Right atrium auricular region (tissue), 2 donors: ENCODE measurements around the gene DOK4. TPM values are rescaled to one million over a fixed set of nuclear protein-coding genes. Genes with fewer than 3 reads are reported as not detected.

Source experiments
- DNase-seq: peaks from one replicate; pipeline ENCODE4 v3.0.0-alpha.2; 2019; ENCODE audit warnings: low spot score
- H3K27ac ChIP-seq, 2 donors: fragments of 200-600 bp; sonication (generic); 1 replicate in 1 of 2; 2 replicates in 1 of 2; pipeline ENCODE4 v1.5.1; 2016 to 2019
- H3K27me3 ChIP-seq, 2 donors: fragments of 200-600 bp; sonication (generic); one replicate each; pipeline versions ENCODE4 v1.5.1 to v1.6.0; 2017 to 2019
- H3K36me3 ChIP-seq: fragments of 200-600 bp; sonication (generic); one replicate; pipeline ENCODE4 v1.5.1; 2016
- H3K4me1 ChIP-seq, 2 donors: fragments of 200-600 bp; sonication (generic); one replicate each; pipeline versions ENCODE4 v1.5.1 to v1.6.0; 2017 to 2019
- H3K4me3 ChIP-seq, 2 donors: fragments of 200-600 bp; sonication (generic); 1 replicate in 1 of 2; 2 replicates in 1 of 2; pipeline ENCODE4 v1.5.1; 2017 to 2019; ENCODE audit warnings: mild to moderate bottlenecking in 1 of 2, moderate library complexity in 1 of 2
- H3K9me3 ChIP-seq, 2 donors: fragments of 200-600 bp; sonication (generic); one replicate each; pipeline ENCODE4 v1.5.1; 2019
- total RNA-seq, 2 donors: library from RNA; depleted of rRNA; stranded (reverse); fragments of >200 nt; gene quantifications; one replicate each; pipeline ENCODE4 v1.1.0, GENCODE V29; 2016
- TF ChIP-seq, protein P1 (sequence below), 2 donors: fragments of 200-600 bp; sonication (generic); IDR thresholded peaks; one replicate each; pipeline ENCODE4 v1.5.1; 2019; ENCODE audit warnings: antibody characterized with exemption in 2 of 2

The DOK4 gene
- total RNA-seq, 2 donors from 2014 or later: 15.2 to 34.2 TPM

DNA sequence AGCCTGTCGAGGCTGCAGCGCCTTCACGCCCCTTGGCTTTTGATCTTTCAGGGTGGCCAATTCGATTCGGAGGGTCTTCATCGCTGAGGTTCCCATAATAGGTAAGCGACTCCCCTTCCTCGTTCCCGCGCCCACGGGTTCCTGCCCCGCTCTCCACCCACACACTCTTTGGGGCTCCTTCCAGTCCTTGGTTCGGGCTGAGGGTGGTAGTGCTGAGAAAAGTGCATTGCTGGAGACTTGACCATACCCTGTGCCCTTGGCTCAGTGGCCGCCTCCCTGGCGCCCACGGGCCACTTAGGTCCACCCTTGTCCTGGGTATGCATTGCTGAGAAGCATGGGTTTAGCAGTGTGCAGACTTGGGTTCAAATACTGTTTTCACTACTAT is 23.3 kb downstream of the DOK4 start:
- no peak for DNase-seq
- H3K36me3 ChIP-seq: peaks cover 62% of the 10 kb centered on the region
- peak overlapping the region; percentile 75 to 91 for H3K27ac ChIP-seq
- peaks cover 0 to 13% of the 10 kb centered on the region in 2 donors for H3K4me1 ChIP-seq
- H3K4me3 ChIP-seq: peak overlapping the region; percentile 77 to 99
- no peaks in the 10 kb centered on the region for H3K27me3 ChIP-seq
- no peaks in the 10 kb centered on the region for H3K9me3 ChIP-seq
- TF ChIP-seq, protein P1, sequence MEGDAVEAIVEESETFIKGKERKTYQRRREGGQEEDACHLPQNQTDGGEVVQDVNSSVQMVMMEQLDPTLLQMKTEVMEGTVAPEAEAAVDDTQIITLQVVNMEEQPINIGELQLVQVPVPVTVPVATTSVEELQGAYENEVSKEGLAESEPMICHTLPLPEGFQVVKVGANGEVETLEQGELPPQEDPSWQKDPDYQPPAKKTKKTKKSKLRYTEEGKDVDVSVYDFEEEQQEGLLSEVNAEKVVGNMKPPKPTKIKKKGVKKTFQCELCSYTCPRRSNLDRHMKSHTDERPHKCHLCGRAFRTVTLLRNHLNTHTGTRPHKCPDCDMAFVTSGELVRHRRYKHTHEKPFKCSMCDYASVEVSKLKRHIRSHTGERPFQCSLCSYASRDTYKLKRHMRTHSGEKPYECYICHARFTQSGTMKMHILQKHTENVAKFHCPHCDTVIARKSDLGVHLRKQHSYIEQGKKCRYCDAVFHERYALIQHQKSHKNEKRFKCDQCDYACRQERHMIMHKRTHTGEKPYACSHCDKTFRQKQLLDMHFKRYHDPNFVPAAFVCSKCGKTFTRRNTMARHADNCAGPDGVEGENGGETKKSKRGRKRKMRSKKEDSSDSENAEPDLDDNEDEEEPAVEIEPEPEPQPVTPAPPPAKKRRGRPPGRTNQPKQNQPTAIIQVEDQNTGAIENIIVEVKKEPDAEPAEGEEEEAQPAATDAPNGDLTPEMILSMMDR (IDR thresholded peaks at IDR 0.05): no peak

DNA sequence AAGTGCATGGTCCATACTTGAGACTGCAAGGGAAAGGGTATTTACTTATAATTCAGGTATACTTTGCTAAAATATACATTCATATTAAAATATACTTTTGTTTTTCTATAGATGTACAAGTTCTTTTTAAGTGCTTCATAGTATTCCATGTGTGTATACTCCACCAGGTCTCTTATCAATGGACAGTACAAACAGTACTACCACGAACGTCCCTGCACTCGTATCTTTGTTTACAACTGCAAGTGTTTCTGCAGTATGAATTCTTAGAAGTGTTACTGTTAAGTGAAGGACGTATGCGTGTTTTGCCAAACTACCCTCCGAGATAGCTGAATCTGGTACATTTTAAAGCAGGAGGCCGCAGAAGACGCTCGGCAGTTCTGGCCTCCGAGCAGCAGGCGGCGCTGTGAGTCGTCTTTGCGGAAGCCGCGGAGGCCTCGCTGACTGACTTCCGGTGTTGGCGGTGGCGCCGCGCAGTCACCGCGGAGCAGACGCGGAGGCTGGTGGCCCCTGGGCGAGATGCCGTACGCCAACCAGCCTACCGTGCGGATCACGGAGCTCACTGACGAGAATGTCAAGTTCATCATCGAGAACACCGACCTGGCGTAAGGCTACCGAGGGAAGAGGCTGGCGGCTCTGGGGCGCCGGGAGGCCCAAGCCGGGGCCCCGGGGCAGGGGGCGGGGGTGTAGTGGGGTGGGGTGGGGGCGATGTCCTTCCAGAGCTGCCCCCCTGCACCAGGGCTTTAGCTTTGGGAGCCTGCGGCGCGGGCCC is 23.9 kb downstream of the DOK4 start, which contains the start of gene POLR2C:
TSS of gene POLR2C (plus strand) at position 471 of the 769 bp plus-strand sequence. CDS start at position 517, 46 bp downstream.
- TF ChIP-seq, protein P1 (IDR thresholded peaks at IDR 0.05): peak; percentile 99
- DNase-seq: peak; percentile 90
- H3K36me3 ChIP-seq: peaks cover 65% of the 10 kb centered on the region
- peaks cover 0 to 13% of the 10 kb centered on the region in 2 donors for H3K4me1 ChIP-seq
- peak within 1 kb of the TSS; percentile 77 to 99 for H3K4me3 ChIP-seq
- peak within 1 kb of the TSS; percentile 75 to 91 for H3K27ac ChIP-seq
- H3K27me3 ChIP-seq: no peaks in the 10 kb centered on the region
- H3K9me3 ChIP-seq: no peaks in the 10 kb centered on the region

DNA sequence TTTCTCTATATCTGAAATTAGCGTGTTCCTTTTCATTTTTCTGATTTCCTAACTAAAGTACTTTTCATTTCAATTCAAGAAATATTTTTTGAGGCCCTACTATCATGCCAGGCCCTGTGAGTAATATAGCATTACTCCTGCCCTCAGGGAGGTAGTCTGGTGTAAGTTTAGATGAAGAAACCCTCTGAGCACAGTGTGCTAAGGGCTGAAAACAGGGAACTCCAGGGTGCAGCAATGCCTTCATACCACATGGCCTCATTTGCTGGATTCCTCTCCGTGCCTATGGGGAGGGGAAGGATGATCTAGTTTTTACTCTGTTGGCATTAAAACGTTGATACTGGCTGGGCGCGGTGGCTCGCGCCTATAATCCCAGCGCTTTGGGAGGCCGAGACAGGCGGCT is 34.3 kb downstream of the DOK4 start:
- TF ChIP-seq, protein P1 (IDR thresholded peaks at IDR 0.05): no peak
- no peak for DNase-seq
- H3K36me3 ChIP-seq: peaks cover 63% of the 10 kb centered on the region
- H3K4me3 ChIP-seq: no peak overlapping the region
- H3K27me3 ChIP-seq: no peaks in the 10 kb centered on the region
- H3K27ac ChIP-seq: no peak overlapping the region
- peaks cover 0 to 22% of the 10 kb centered on the region in 2 donors for H3K4me1 ChIP-seq
- no peaks in the 10 kb centered on the region for H3K9me3 ChIP-seq

DNA sequence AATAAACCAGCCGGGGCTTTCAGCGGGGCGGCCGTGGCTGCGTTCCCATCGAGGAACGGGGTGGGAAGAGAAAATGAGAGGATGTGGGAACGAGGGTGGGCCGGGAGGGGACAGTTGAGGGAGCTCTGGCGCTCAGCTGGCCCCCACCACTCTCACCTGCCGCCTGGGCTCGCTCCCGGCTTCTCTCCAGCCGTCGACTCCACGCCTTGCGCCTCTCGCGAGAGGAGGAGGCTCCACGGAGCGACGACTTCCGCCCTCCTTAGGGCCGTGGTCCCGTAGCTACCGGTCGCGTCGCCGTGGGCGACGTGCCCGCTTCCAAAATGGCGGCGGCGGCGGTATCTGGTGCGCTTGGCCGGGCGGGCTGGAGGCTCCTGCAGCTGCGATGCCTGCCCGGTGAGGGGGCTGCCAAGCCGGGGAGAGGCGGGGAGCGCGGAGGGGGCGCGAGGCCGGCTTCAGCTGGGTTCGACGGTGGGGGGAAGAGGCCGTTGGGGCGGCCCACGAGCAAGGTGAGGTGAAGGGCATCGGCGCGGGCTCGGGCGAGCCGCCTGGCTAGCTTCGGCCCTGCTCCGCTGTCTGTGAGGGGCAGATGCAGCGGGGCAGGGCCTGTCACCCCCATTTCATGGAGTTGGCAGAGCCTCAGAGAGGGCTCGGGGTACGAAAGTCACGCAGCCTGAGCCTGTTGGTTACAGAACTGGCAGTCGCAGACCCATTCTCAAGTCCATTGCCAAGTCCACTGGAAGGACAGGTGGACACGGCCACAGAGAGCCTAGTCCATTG is 38.9 kb downstream of the DOK4 start, which contains the start of the genes CIAPIN1 and COQ9:
TSS of gene CIAPIN1 (minus strand) at position 200 of the 777 bp plus-strand sequence. CDS start 6,457 bp downstream, outside the sequence.
TSS of gene COQ9 (plus strand) at position 294 of the 777 bp plus-strand sequence. CDS start at position 321, 27 bp downstream.
- Histone ChIP-seq H3K4me3 (peak within 1 kb of the TSS; percentile 95 to 98), H3K9me3 (no peaks in the 10 kb centered on the region), H3K27me3 (no peaks in the 10 kb centered on the region), H3K36me3 (peaks cover 16% of the 10 kb centered on the region), H3K4me1 (peaks cover 0 to 44% of the 10 kb centered on the region in 2 donors), H3K27ac (peak within 1 kb of the TSS; percentile 96 to 98)
- TF ChIP-seq, protein P1 (IDR thresholded peaks at IDR 0.05): peak in 1 of 2 donors; percentile 17
- peak; percentile 92 for DNase-seq

DNA sequence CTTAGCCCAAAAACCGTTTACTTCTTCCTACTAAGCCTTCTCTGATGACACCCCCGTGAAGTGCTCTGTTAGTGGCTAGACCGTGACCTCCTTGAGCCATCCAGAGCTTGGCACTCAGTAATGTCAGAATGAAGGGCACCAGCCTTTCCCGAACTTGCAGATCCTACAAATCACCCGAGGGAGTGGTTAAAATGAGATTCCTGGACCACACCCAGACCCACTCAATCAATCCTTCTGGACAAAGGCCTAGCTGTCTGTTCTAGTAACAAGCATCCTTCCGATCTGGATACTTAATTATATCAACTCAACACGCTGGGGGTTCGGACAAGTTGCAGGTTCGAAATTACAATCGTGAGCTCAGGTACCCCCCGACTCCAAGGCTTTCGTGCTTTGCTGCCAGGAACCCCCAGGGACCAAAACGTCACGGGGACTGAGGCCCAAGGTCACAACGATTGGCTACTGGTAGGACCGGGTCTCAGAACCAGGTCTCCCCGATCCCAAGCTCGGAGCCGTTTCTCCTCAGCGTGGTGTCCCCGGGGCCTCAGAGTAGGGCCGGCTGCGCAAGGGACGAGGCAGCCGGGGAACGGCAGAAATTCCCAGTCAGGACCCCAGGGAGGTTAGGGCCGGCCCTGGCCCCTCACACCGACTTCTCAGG is 39.6 kb downstream of the DOK4 start:
- Histone ChIP-seq H3K27me3 (no peaks in the 10 kb centered on the region), H3K27ac (peak overlapping the region; percentile 96 to 98), H3K36me3 (peaks cover 9% of the 10 kb centered on the region), H3K9me3 (no peaks in the 10 kb centered on the region), H3K4me1 (peaks cover 0 to 44% of the 10 kb centered on the region in 2 donors), H3K4me3 (peak overlapping the region; percentile 95 to 98)
- TF ChIP-seq, protein P1 (IDR thresholded peaks at IDR 0.05): no peak
- DNase-seq: peak; percentile 68
